A673 (cell line): ENCODE measurements around the gene TAF9B. TPM values are rescaled to one million over a fixed set of nuclear protein-coding genes. Genes with fewer than 3 reads are reported as not detected.

Experiments
- BruUV-seq: library from RNA; stranded (reverse); fragments of 400-500 nt; replicated peaks from 2 replicates; lab custom pipeline; 2021; lab: Mats Ljungman, UMichigan
- CTCF ChIA-PET: fragments of 300-600 bp; sonication (Branson Sonifier 250); formaldehyde crosslinking; loops from one replicate; lab custom pipeline; 2022; ENCODE audit warnings: antibody characterized with exemption; lab: Charles Lee
- POLR2A ChIA-PET: fragments of 300-600 bp; sonication (Branson Sonifier 250); formaldehyde crosslinking; loops from one replicate; lab custom pipeline; 2022; ENCODE audit warnings: antibody characterized with exemption; ENCODE audit not compliant: low non-redundant PET; lab: Charles Lee
- DNase-seq: peaks from one replicate; pipeline ENCODE4 v3.0.0-alpha.2; 2015; ENCODE audit warnings: low spot score
- H3K27ac ChIP-seq: fragments of 200-600 bp; sonication (generic); 2 replicates; pipeline ENCODE4 v1.5.1; 2016; ENCODE audit warnings: mixed run types, low read depth, mild to moderate bottlenecking, mixed read lengths, antibody characterized with exemption, low read length; ENCODE audit not compliant: poor library complexity, severe bottlenecking
- H3K27me3 ChIP-seq: fragments of 200-600 bp; sonication (generic); replicated peaks from 2 replicates; pipeline ENCODE4 v1.6.1; 2017; ENCODE audit warnings: mixed run types, low read depth, mild to moderate bottlenecking, mixed read lengths, antibody characterized with exemption, low read length; ENCODE audit not compliant: insufficient read depth, poor library complexity
- H3K36me3 ChIP-seq: fragments of 200-600 bp; sonication (generic); 2 replicates; pipeline ENCODE4 v1.6.1; 2016; ENCODE audit warnings: mixed run types, mild to moderate bottlenecking, mixed read lengths, antibody characterized with exemption, low read length; ENCODE audit not compliant: insufficient read depth, poor library complexity, severe bottlenecking
- H3K4me1 ChIP-seq: fragments of 200-600 bp; sonication (generic); 2 replicates; pipeline ENCODE4 v1.6.1; 2017; ENCODE audit warnings: mixed run types, mild to moderate bottlenecking, mixed read lengths, antibody characterized with exemption, low read length; ENCODE audit not compliant: insufficient read depth, poor library complexity, severe bottlenecking
- H3K4me3 ChIP-seq: fragments of 200-600 bp; sonication (generic); 2 replicates; pipeline ENCODE4 v1.5.1; 2016; ENCODE audit warnings: low read depth, mixed run types, mild to moderate bottlenecking, mixed read lengths, low read length; ENCODE audit not compliant: poor library complexity, severe bottlenecking
- H3K9me3 ChIP-seq: fragments of 200-600 bp; sonication (generic); 2 replicates; pipeline ENCODE4 v1.6.1; 2016; ENCODE audit warnings: mixed run types, low read depth, mild to moderate bottlenecking, mixed read lengths, antibody characterized with exemption, low read length; ENCODE audit not compliant: poor library complexity, severe bottlenecking
- CTCF ChIP-seq: fragments of 300-800, 200-600 bp; sonication (generic); conservative IDR thresholded peaks from 2 replicates; pipeline ENCODE4 v1.5.1; 2017; ENCODE audit warnings: low read depth, mild to moderate bottlenecking, antibody characterized with exemption, low read length, moderate library complexity, mixed read lengths
- EZH2 ChIP-seq: fragments of 200-600 bp; sonication (generic); IDR thresholded peaks from 2 replicates; pipeline ENCODE4 v1.6.1; 2017; ENCODE audit warnings: borderline replicate concordance, low read depth, mild to moderate bottlenecking, mixed read lengths, antibody characterized with exemption, low read length; ENCODE audit not compliant: poor library complexity, severe bottlenecking
- intact Hi-C: fragments of 100-400 bp; cut with micrococcal nuclease; formaldehyde crosslinking; loops from one replicate; pipeline ENCODE4 v1.10.0; 2022; ENCODE audit not compliant: unreplicated experiment
- total RNA-seq: library from RNA; stranded (reverse); gene quantifications from 2 replicates; pipeline ENCODE4 v1.2.3, GENCODE V29; 2021

The TAF9B gene
- total RNA-seq, 1 experiment from 2014 or later = 41.6 TPM

GRCh38 chrX:78116365-78116764 lies 23.1 kb downstream of the TAF9B start:
- peaks cover 94% of the 10 kb centered on the region for H3K36me3 ChIP-seq
- H3K4me1 ChIP-seq = no peaks in the 10 kb centered on the region
- H3K4me3 ChIP-seq = no peak overlapping the region
- ChIA-PET CTCF (no interaction called here), POLR2A (no interaction called here)
- no TSS peak for BruUV-seq
- H3K27ac ChIP-seq = no peak overlapping the region
- intact Hi-C loops = no loop called here
- DNase-seq = no peak
- TF ChIP-seq EZH2 (no peak), CTCF (no peak)
- H3K27me3 ChIP-seq = no peaks in the 10 kb centered on the region
- no peaks in the 10 kb centered on the region for H3K9me3 ChIP-seq

- CTCF ChIA-PET = no interaction called here
- no peak for TF ChIP-seq EZH2
- no peak for TF ChIP-seq CTCF
- BruUV-seq = no TSS peak
- no peak overlapping the region for H3K4me3 ChIP-seq
- peaks cover 67% of the 10 kb centered on the region for H3K36me3 ChIP-seq
- H3K9me3 ChIP-seq = no peaks in the 10 kb centered on the region
- no peak overlapping the region for H3K27ac ChIP-seq
- POLR2A ChIA-PET = no interaction called here
- no peaks in the 10 kb centered on the region for H3K27me3 ChIP-seq
- no peak for DNase-seq
- no peaks in the 10 kb centered on the region for H3K4me1 ChIP-seq
- intact Hi-C loops = no loop called here
These were observed 28.1 kb downstream of the TAF9B start for GRCh38 chrX:78111140-78111931.

- H3K36me3 ChIP-seq = peaks cover 48% of the 10 kb centered on the region
- BruUV-seq = no TSS peak
- H3K4me3 ChIP-seq = peak overlapping the region; percentile 3
- no peaks in the 10 kb centered on the region for H3K27me3 ChIP-seq
- H3K27ac ChIP-seq = no peak overlapping the region
- no peak for DNase-seq
- POLR2A ChIA-PET = no interaction called here
- TF ChIP-seq CTCF = no peak
- no peak for TF ChIP-seq EZH2
- H3K4me1 ChIP-seq = no peaks in the 10 kb centered on the region
- intact Hi-C loops = no loop called here
- CTCF ChIA-PET = no interaction called here
- no peaks in the 10 kb centered on the region for H3K9me3 ChIP-seq
These were observed 30.0 kb downstream of the TAF9B start for GRCh38 chrX:78109458-78109857.
